IPS DF 19.7 (cell line): Measurements from ENCODE around the gene ELOF1.
"Not testable (repeated sequence)": the region's sequence is repeated elsewhere in the genome, so short reads cannot be mapped to it uniquely, and the experiment has no call there.

Experiments
- DNase-seq: peaks from one replicate; pipeline ENCODE4 v3.0.0-alpha.2; 2013; ENCODE audit warnings: low read depth, low spot score

ELOF1 gene

DNA sequence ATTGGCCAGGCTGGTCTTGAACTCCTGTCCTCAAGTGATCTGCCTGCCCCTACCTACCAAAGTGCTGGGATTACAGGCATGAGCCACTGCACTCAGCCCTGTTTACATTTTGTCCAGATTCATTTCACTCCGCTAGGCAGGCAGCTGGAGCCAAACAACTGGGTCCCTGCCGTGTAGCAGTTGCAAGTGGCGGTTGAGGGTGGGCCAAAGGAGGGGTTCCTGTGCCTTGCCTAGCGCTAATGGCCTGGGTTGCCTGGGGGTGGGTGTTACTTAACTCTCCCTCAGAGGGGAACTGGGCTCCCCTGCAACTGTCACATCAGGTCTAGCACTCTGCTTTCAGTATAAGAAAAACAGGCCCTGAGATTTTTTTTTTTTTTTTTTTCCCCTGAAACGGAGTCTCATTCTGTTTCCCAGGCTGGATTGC lies 11.0 kb upstream of the ELOF1 start:
- no peak for DNase-seq

DNA sequence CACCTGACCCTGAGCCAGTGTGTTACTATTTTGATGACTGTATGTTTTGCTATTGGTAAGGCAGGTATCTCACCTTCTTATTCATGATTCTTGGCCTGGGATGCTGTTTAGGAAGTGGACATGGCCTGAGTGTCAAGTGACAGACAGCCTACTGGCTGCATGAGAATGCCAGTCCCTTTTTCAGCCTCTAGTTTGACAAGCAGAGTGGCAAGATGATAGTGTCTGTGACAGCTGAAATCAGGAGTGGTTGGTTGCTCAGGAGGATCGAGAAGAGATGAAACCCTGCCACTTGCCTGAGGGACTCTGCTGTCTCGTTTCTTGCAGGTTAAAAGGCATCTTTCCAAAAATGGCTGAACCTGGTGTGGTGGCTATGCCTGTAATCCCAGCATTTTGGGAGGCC lies 7.1 kb upstream of the ELOF1 start:
- no peak for DNase-seq

DNA sequence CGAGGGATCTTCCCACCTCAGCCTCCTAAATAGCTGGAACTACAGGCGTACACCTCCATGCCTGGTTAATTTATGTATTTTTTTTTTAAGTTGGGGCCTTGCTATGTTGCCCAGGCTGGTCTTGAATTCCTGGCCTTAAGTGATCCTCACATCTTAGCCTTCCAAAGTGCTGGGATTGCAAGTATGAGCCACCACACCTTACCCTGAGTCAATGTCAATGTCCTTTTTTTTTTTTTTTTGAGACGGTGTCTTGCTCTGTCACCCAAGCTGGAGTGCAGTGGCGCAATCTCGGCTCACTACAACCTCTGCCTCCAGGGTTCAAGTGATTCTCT lies 6.6 kb upstream of the ELOF1 start:
- DNase-seq, result not testable (repeated sequence)

- DNase-seq, result not testable (repeated sequence)
These were observed 5.2 kb upstream of the ELOF1 start for GRCh38 chr19:11564082-11564807.

GRCh38 chr19:11563532-11563931 lies 4.5 kb upstream of the ELOF1 start:
- DNase-seq, result no peak

GRCh38 chr19:11560404-11561051 lies 1.5 kb upstream of the ELOF1 start:
- DNase-seq, result peak; percentile 65

DNA sequence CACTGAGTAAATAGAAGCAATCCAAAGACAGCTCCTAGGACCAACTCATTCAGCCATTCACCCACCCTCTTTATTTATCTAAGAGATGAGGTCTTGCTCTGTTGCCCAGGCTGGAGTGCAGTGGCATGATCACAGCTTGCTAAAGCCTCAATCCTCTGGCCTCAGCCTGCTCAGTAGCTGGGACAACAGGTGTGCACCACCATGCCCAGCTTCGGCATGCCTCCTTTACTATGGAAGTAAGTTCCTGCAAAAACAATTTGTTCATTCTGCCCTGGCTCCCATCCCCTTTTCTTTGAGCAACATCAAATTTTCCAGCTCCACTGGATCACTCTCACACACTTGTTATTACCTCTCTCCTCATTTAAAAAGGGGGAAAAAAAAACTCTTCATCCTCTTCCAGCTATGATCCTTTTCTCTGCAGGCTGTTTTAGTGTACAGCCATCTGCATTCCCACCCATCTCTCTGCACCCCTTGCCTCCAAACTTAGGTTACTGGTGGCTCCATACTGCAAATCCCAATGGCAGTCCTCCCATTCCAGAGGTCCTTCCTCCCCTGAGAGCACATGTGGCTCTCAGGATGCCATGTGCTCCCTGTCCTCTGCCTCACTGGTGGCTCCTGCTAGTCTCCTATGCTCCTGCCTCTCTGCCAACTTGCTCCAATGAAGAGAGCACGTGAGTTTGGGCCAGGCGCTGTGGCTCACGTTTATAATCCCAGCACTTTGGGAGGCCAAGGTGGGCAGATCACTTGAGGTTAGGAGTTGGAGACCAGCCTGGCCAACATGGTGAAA lies 2.2 kb downstream of the ELOF1 start:
- DNase-seq, result no peak

- DNase-seq, result no peak
These were observed 3.8 kb downstream of the ELOF1 start for GRCh38 chr19:11555246-11555645.

DNA sequence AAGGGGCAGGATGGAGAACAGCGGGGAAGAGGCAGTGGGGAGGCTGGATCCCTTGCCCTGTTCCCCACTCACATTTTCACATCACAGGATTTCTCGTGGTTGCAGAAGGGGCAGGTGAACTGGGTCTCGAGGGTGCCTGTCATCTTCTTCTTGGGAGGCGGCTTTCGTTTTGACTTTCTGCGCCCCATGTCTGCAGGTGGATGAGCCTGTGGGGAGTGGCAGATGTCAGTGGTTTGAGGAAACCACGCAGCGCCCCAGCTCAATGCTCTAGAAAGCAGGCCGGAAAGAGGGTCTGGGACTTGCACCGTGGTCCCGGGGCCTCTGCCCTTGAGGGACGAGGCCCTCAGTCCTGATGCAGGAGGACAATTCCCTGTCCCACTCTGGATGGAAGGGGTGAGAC lies 4.9 kb downstream of the ELOF1 start:
- DNase-seq, result no peak

DNA sequence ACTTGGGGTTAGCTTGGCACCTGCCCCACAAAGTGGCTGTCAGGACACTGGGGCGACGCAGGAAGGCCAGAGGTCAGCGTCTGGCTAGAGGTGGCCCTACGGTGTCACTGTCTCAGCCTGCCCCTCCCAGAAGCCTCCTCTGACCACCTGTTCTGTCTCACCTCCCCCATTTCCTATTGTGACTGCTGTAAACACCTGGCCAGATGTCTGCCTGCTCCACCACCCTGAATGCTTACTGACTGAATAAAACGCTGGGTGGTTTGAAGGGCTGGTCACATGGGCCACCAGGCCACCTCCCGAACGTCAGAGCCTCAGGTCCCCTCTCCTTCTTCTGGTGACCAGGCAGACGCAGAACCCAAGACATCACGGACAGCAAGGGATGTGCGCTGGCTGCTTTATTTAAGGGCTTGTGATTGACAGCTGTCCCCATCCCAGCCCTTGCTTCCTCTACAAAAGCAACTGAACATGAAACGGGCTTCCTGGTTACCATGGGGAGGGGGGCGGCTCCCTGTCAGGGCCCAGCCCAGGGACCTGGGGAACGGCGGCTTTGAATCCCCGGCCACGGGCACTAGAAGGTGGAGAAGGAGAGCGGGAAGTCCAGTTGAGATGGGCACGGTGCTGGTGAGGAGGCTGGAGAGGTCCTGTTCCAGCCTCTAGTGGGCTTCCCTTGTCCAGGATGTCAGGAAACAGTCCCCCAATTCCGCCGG lies 6.2 kb downstream of the ELOF1 start:
- no peak for DNase-seq

DNA sequence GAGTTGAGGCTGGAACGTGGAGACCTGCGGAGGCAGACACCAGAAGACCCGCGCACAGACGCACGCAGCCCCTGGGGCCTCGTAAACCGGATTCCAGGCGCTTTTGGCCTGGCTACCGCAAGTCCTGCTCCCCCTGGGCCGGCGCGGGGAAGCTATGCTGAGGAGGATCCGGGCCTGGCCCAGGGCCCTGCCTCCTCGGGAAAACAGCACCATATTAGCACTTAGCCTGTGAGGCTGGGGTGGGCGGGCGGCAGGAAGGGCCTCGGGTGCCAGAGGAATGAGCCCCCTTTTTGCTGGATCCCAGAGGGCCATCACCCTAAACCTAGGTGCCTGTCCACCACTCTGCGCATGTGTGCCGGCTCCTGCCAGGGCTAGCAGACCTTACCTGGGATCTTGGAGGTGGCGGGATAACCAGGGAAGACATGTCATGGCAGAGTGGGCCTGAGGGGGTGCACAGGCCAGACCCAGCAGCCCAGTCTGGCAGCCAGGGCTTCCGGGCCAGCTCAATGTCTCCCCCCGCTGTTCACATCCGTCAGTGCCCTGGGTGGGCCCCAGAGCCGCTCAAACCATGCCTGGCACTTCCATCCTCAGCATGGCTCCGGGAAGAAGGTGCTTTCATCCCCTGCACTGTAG lies 7.3 kb downstream of the ELOF1 start:
- no peak for DNase-seq

- no peak for DNase-seq
These were observed 8.8 kb downstream of the ELOF1 start for GRCh38 chr19:11550265-11550664.

GRCh38 chr19:11549386-11549953 lies 9.6 kb downstream of the ELOF1 start:
- no peak for DNase-seq

DNA sequence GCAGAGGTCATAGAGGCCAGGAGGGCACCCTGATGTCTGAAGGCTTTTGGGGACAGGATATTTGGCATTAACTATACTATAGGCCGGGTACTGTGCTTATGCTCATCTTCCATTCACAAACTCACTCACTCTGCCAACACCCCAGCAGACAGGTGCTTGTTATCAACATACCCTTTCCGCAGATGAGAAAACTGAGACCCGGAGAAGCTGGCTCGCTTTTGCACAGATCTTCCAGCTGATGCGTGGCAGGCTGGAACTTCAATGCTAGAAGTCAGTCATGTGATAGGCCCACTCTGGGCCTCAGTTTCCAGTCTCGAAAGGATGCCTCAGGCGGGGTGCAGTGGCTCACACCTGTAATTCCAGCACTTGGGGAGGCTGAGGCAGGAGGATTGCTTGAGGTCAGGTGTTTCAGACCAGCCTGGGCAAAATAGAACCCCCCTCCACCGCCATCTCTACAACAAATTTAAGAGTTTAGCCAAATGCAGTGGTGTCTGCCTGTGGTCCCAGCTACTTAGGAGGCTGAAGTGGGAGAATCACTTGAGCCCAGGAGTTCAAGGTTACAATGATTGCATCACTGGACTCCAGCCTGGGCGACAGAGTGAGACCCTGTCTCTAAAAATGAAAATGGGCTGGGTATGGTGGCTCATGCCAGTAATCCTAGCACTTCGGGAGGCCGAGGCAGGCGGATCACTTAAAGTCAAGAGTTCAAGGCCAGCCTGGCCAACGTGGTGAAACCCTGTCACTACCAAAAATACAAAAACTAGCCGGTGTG lies 10.9 kb downstream of the ELOF1 start:
- DNase-seq, result no peak

DNA sequence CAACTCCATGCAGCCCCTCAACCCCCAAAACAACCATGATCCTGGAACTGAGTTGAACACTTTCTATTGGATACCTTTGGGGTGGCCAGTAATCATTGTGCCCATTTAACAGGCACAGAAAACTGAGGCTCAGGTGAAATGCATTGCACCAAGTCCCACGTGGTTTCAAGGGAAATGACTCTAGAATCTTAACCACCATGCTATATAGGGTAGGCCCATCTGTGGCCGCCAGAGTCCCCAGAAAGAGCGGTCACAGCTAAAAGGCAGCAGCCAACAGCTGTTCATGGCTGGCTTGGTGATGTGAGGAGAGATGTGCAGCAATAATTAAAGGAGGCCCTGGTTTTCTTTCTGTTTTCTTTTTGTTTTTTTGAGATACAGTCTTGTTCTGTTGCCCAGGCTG lies 17.8 kb downstream of the ELOF1 start:
- DNase-seq, result no peak

DNA sequence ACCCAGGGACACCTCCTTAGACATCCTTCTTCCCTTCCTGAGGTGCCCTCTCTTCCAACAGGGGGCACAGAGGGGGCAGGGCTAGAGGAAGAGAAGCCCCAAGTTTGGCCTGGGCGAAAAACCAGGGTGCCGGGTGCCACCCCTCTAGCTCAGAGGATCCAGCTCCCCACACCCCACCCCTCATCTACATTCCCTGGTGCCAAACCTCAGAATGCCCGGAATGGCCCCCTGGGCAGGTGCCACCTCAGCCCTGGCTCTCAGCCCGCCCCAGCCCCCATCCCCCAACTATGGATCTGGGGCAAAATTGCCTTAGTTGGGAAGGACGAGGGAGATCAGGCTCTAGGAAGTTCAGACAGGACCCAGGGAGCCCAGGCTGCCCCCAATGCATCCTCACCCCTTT lies 18.4 kb downstream of the ELOF1 start:
- no peak for DNase-seq

DNA sequence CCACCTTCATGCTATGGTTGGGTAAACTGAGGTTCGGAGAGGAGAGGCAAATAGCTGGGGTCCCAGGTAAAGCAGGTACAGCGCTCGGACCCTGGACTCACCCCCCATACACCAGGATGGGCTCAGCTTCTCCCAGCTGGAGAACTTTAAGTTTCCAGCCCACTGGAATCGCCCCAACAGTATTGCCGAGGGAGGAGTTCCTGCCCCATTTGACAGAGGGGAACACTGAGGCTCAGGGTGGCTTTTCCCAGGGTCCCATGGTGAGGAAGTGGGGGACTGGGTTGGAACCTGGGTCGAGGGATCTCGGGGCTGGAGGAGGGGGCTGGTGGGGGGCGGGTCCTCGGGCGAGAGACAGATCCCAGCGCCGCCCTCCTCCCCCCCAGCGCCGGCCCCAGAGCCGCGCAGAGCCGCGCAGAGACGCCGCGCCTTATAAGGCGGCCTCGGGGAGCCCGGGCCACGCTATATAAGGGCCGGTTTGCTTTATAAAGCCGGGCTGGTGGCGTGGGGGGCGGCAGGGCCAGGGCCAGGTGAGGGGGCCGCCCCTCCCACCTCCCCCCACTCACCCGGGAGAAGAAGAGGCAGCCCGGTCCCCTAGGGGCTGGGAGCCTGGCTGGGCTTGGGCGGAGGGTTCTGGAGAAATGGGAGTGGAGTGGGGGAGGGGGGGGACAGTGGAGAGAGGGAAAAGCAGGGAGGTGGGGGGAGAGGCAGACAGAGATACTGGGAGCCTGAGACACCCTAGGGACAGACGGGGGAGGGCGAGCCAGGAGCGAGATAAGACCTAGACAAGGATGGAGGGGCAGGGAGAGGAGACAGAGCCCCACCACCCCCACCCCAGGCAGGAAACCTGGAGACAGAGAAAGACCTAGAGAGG lies 19.3 kb downstream of the ELOF1 start:
- no peak for DNase-seq

DNA sequence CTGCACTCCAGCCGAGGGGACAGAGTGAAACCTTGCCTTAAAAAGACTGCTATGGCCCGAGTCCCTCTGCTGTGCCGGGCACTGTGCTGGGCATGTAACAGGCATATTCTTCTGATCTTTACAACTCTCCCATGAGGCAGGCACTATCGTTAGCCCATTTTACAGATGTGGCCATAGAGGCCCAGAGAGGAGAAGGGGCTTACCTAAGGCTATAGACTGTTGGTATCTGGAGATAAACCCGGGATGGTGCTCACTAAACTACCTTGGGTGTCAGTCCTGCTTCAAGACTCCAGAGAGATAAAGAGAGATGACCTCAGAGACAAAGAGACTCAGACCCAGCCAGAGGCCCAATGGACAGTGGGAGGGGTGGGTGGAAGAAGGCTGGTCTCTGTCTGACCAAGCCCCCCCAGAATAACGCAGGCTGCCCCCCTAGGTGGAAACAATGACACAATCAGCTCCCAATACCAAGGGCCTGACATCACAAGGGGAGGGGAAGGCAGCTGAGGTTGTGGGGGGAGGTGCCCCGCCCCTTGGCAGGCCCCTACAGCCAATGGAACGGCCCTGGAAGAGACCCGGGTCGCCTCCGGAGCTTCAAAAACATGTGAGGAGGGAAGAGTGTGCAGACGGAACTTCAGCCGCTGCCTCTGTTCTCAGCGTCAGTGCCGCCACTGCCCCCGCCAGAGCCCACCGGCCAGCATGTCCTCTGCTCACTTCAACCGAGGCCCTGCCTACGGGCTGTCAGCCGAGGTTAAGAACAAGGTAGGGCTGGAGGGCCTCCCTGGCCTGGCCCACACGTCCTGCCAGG lies 20.6 kb downstream of the ELOF1 start, which contains the start of gene CNN1:
Gene CNN1, plus strand, starts transcription at position 620 of the 805 bp plus-strand sequence. Its CDS starts 77 bp downstream, at position 697.
- no peak for DNase-seq
